Thyroid gland (tissue), 4 donors: ENCODE measurements around the gene C17orf50.

ENCODE experiments used
- CTCF ChIP-seq, 6 experiments: fragments of 200-600 bp in 3 of 6; fragments of 450-650 bp in 3 of 6; sonication (generic) in 3 of 6; IDR thresholded peaks; one replicate each; pipeline ENCODE4 v1.5.1; 2016 to 2019; ENCODE audit warnings: antibody characterized with exemption in 6 of 6, mild to moderate bottlenecking in 2 of 6, inconsistent platforms in 1 of 6, moderate library complexity in 1 of 6
- POLR2A ChIP-seq, 2 donors: fragments of 450-650 bp; IDR thresholded peaks; one replicate each; pipeline ENCODE4 v1.6.1; 2017; ENCODE audit warnings: antibody characterized with exemption in 2 of 2, mild to moderate bottlenecking in 2 of 2, moderate library complexity in 1 of 2

GRCh38 chr17:35725802-35726126 lies 34.9 kb upstream of the C17orf50 start:
- TF ChIP-seq POLR2A (IDR thresholded peaks at IDR 0.05) (no peak), CTCF (IDR thresholded peaks at IDR 0.05) (no peak)
